IPS DF 6.9 (cell line): ENCODE measurements around the gene POLR2M.

Experiments
- DNase-seq: peaks from one replicate; pipeline ENCODE4 v3.0.0-alpha.2; 2013; ENCODE audit warnings: low read depth, low spot score
- H3K27ac ChIP-seq: one replicate; pipeline ENCODE4 v1.5.1; 2013; ENCODE audit warnings: low read length, control low read depth
- H3K27me3 ChIP-seq: 2 replicates; pipeline ENCODE4 v1.6.1; 2013; ENCODE audit warnings: mild to moderate bottlenecking, low read length; ENCODE audit not compliant: control insufficient read depth, insufficient read depth
- H3K36me3 ChIP-seq: 2 replicates; pipeline ENCODE4 v1.6.1; 2013; ENCODE audit warnings: low read length; ENCODE audit not compliant: control insufficient read depth, insufficient read depth
- H3K4me1 ChIP-seq: 2 replicates; pipeline ENCODE4 v1.6.1; 2013; ENCODE audit warnings: low read length; ENCODE audit not compliant: control insufficient read depth, insufficient read depth
- H3K4me3 ChIP-seq: 2 replicates; pipeline ENCODE4 v1.5.1; 2013; ENCODE audit warnings: mild to moderate bottlenecking, low read length
- H3K9me3 ChIP-seq: 2 replicates; pipeline ENCODE4 v1.6.1; 2013; ENCODE audit warnings: low read length, inconsistent platforms; ENCODE audit not compliant: control insufficient read depth, insufficient read depth
- WGBS: extraction: QIAGEN DNeasy Blood & Tissue Kit; methylation state at CpG from one replicate; pipeline ENCODE4 v1.1.7; 2013; ENCODE audit warnings: mixed read lengths, missing lambda C conversion rate; ENCODE audit not compliant: insufficient read length, insufficient coverage; 5-methylcytosine and 5-hydroxymethylcytosine counted together

Gene POLR2M

DNA sequence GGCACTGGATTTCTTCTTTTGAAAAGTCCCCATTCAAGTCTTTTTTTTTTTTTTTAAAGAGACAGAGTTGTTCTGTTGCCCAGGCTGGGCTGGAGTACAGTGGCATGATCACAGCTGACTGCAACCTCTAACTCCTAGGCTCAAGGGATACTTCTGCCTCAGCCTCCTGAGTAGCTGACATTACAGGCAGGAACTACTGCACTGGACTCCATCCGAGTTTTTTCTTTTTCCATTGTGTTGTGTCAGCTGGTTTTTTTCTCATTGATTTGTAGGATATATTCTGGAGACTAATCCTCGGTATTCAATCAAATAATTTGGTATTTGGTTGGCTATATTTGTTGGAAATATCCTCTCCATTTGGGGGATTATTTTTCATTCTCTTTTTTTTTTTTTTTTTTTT is 11.8 kb downstream of the POLR2M start:
- DNase-seq, result no peak
- H3K4me3 ChIP-seq, result no peak overlapping the region
- H3K9me3 ChIP-seq, result no peaks in the 10 kb centered on the region
- no peaks in the 10 kb centered on the region; the same call in 1 of the 2 replicates for H3K36me3 ChIP-seq
- H3K27ac ChIP-seq, result no peak overlapping the region
- H3K27me3 ChIP-seq, result no peaks in the 10 kb centered on the region
- no peaks in the 10 kb centered on the region for H3K4me1 ChIP-seq
- WGBS, result no CpG with 5 or more reads among the region's 2 CpGs

DNA sequence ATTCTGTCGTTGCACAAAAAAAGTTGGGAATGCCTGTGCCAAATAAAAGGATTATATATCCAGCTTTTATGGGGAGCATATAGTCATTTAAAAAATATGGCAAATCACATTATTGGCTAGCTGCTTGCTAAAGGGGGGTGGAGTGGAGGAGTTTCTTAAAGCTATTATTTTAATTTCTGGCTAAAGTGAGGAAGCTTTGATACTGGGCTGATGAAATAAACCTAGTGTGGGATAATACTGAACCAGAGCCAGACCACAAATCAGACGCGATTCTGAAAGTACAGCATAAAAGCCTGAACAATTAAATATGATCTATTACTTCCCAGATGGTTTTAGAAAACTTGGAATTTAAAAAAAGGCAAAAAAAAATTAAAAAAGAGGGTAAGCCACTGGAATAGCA is 14.4 kb downstream of the POLR2M start:
- Histone ChIP-seq H3K9me3 (no peaks in the 10 kb centered on the region), H3K27ac (no peak overlapping the region), H3K4me3 (no peak overlapping the region), H3K27me3 (no peaks in the 10 kb centered on the region), H3K4me1 (no peaks in the 10 kb centered on the region), H3K36me3 (no peaks in the 10 kb centered on the region)
- WGBS, result no CpG with 5 or more reads among the region's 3 CpGs
- DNase-seq, result no peak

GRCh38 chr15:57726411-57726810 is 19.9 kb downstream of the POLR2M start:
- H3K9me3 ChIP-seq, result no peaks in the 10 kb centered on the region
- H3K27me3 ChIP-seq, result no peaks in the 10 kb centered on the region
- no peak for DNase-seq
- H3K4me3 ChIP-seq, result no peak overlapping the region
- H3K4me1 ChIP-seq, result no peaks in the 10 kb centered on the region
- H3K36me3 ChIP-seq, result no peaks in the 10 kb centered on the region
- H3K27ac ChIP-seq, result no peak overlapping the region
- no CpG with 5 or more reads among the region's 3 CpGs for WGBS

DNA sequence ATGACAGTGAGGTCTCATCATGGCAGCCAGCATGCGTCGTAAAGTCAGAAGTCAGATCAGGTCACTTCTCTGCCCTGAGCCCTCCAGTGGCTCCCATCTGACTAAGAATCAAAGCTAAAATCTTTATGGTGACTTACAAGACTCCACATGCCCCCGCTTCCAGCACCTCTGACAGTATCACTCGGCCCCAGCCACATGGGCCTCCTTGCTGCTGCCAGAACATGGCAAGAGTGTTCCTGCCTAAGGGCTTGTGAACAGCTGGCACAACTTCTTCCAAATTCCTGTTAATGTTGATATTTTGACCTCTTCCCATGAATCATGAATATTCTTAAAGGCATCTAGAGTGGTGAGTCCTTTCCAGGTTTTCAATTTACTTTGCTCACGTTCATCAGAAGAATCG is 20.5 kb downstream of the POLR2M start:
- Histone ChIP-seq H3K4me3 (no peak overlapping the region), H3K9me3 (no peaks in the 10 kb centered on the region), H3K4me1 (no peaks in the 10 kb centered on the region), H3K36me3 (no peaks in the 10 kb centered on the region), H3K27me3 (no peaks in the 10 kb centered on the region), H3K27ac (no peak overlapping the region)
- DNase-seq, result no peak
- no CpG with 5 or more reads among the region's 6 CpGs for WGBS

DNA sequence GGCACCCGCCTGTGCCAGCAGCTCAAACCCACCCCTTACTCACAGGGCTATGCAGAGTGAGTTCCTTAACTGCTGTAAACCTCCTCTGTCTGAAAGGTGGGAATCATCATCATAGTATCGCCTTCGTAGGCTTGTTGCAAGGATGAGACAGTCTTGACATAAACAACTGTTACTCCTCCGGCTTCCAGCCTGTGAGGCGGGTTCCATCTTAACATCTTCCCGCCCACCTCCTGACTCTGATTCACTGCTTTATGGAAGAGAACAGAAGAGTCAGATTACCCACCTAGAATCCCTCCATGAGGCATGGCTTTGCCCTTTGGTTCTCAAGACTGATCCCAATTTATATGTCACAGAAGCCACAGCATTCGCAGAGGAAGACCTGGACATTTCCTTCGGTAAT is 21.9 kb downstream of the POLR2M start:
- Histone ChIP-seq H3K27me3 (no peaks in the 10 kb centered on the region), H3K9me3 (no peaks in the 10 kb centered on the region)
- no CpG with 5 or more reads among the region's 8 CpGs for WGBS

DNA sequence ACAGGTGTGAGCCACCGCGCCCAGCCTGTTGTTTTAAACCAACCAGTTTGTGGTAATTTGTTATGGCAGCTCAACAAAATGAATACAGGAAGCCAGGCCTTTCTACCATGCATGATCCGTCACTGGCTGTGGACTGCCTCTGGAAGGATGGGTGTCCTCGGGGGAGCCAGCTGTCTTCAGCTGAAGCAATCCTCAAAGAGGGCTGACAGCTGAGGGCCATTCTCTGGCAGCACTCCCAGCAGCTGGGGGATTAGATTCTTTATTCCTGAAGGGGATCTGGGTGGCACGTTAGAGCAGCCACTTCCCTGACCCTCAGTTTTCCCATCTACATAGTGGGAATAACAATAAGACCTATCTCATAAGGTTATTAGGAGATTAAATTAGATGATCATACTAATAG is 24.4 kb downstream of the POLR2M start:
- WGBS, result no CpG with 5 or more reads among the region's 5 CpGs
- no peaks in the 10 kb centered on the region for H3K27me3 ChIP-seq
- no peak overlapping the region for H3K27ac ChIP-seq
- no peak overlapping the region for H3K4me3 ChIP-seq
- H3K9me3 ChIP-seq, result no peaks in the 10 kb centered on the region
- H3K4me1 ChIP-seq, result no peaks in the 10 kb centered on the region
- no peaks in the 10 kb centered on the region for H3K36me3 ChIP-seq
- DNase-seq, result no peak

More for the DNA sequence above, 21.9 kb downstream of the POLR2M start:
- no peak overlapping the region for H3K4me3 ChIP-seq
- no peaks in the 10 kb centered on the region for H3K4me1 ChIP-seq
- DNase-seq, result no peak
- no peaks in the 10 kb centered on the region for H3K36me3 ChIP-seq
- no peak overlapping the region for H3K27ac ChIP-seq

GRCh38 chr15:57731530-57732103 is 25.1 kb downstream of the POLR2M start:
- Histone ChIP-seq H3K36me3 (no peaks in the 10 kb centered on the region), H3K27me3 (no peaks in the 10 kb centered on the region), H3K9me3 (no peaks in the 10 kb centered on the region; the same call in 1 of the 2 replicates), H3K4me3 (no peak overlapping the region), H3K27ac (no peak overlapping the region), H3K4me1 (no peaks in the 10 kb centered on the region)
- no peak for DNase-seq
- WGBS, result no CpG with 5 or more reads among the region's 6 CpGs

GRCh38 chr15:57732526-57733331 is 26.2 kb downstream of the POLR2M start:
- Histone ChIP-seq H3K27me3 (no peaks in the 10 kb centered on the region), H3K27ac (no peak overlapping the region), H3K9me3 (no peaks in the 10 kb centered on the region; the same call in 1 of the 2 replicates), H3K4me1 (no peaks in the 10 kb centered on the region), H3K4me3 (no peak overlapping the region), H3K36me3 (no peaks in the 10 kb centered on the region)
- DNase-seq, result no peak
- no CpG with 5 or more reads among the region's 12 CpGs for WGBS

- H3K27ac ChIP-seq, result no peak overlapping the region
- H3K4me1 ChIP-seq, result no peaks in the 10 kb centered on the region
- DNase-seq, result no peak
- H3K4me3 ChIP-seq, result no peak overlapping the region
- H3K36me3 ChIP-seq, result no peaks in the 10 kb centered on the region
- H3K27me3 ChIP-seq, result no peaks in the 10 kb centered on the region
- no peaks in the 10 kb centered on the region; the same call in 1 of the 2 replicates for H3K9me3 ChIP-seq
- no CpG with 5 or more reads among the region's 2 CpGs for WGBS
Measured at GRCh38 chr15:57734860-57735259, 28.3 kb downstream of the POLR2M start.

DNA sequence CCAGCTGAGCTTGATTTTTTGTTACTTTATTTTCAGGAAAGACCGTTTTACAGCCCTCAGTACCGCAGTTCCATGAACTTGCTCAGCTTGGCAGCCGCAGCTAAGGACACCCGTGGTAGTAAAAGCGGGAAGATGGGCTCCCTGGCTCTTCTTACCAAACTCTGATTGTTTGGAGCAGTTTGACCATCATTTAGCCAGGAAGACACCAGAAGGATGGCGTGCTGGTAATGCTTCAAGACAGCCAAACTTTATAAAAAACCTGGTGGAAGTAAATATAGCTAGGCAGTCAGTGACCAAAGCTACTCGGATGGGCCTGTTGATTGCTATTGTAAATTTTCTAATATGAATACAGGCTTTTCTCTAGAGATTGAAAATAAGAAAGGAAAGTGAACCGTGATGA is 28.9 kb downstream of the POLR2M start:
- H3K27ac ChIP-seq, result no peak overlapping the region
- no peaks in the 10 kb centered on the region; the same call in 1 of the 2 replicates for H3K9me3 ChIP-seq
- no peak overlapping the region for H3K4me3 ChIP-seq
- WGBS, result no CpG with 5 or more reads among the region's 8 CpGs
- H3K36me3 ChIP-seq, result no peaks in the 10 kb centered on the region
- DNase-seq, result no peak
- no peaks in the 10 kb centered on the region for H3K4me1 ChIP-seq
- no peaks in the 10 kb centered on the region for H3K27me3 ChIP-seq
